Measurements from ENCODE around the gene KIF13A.
"Not testable (repeated sequence)": the region's sequence is repeated elsewhere in the genome, so short reads cannot be mapped to it uniquely, and the experiment has no call there.

- TF ChIP-seq CTCF (IDR thresholded peaks at IDR 0.05; ENCODE audit: low read depth, low read length); EZH2phosphoT487 (IDR thresholded peaks at IDR 0.05; ENCODE audit: low read depth): not testable (repeated sequence)
Measured at GRCh38 chr6:18020545-18020944, 33.1 kb upstream of the KIF13A start.
